Kidney epithelial cell (primary cell): Measurements from ENCODE around the gene MATN1. TPM values are rescaled to one million over a fixed set of nuclear protein-coding genes. Genes with fewer than 3 reads are reported as not detected.

Experiments
- DNase-seq: peaks from one replicate; pipeline ENCODE4 v3.0.0-alpha.2; 2010; ENCODE audit warnings: low read depth
- H3K27me3 ChIP-seq: 2 replicates; pipeline ENCODE4 v1.6.0; 2011; ENCODE audit warnings: low read length; ENCODE audit not compliant: control insufficient read depth, insufficient read depth
- H3K36me3 ChIP-seq: 2 replicates; pipeline ENCODE4 v1.5.1; 2011; ENCODE audit warnings: low read length; ENCODE audit not compliant: control insufficient read depth, insufficient read depth
- H3K4me3 ChIP-seq: 2 replicates; pipeline ENCODE4 v1.5.1; 2011; ENCODE audit warnings: low read depth, mild to moderate bottlenecking, control low read depth, low read length
- total RNA-seq: library from RNA; depleted of rRNA; stranded (reverse); fragments of >200 nt; gene quantifications from 2 replicates; pipeline ENCODE4 v1.2.3, GENCODE V29; 2015
- TF ChIP-seq, protein P1 (sequence below): IDR thresholded peaks from 2 replicates; pipeline ENCODE4 v1.5.1; 2011; ENCODE audit warnings: mild to moderate bottlenecking, moderate library complexity, low read length, control low read depth, inconsistent platforms; ENCODE audit not compliant: insufficient read depth, poor library complexity, severe bottlenecking

The MATN1 gene
- total RNA-seq, 1 donor from 2014 or later, result 0.04 TPM

- no peak overlapping the region for H3K4me3 ChIP-seq
- no peak for DNase-seq
- H3K27me3 ChIP-seq, result no peaks in the 10 kb centered on the region
- no peaks in the 10 kb centered on the region for H3K36me3 ChIP-seq
- TF ChIP-seq, protein P1, sequence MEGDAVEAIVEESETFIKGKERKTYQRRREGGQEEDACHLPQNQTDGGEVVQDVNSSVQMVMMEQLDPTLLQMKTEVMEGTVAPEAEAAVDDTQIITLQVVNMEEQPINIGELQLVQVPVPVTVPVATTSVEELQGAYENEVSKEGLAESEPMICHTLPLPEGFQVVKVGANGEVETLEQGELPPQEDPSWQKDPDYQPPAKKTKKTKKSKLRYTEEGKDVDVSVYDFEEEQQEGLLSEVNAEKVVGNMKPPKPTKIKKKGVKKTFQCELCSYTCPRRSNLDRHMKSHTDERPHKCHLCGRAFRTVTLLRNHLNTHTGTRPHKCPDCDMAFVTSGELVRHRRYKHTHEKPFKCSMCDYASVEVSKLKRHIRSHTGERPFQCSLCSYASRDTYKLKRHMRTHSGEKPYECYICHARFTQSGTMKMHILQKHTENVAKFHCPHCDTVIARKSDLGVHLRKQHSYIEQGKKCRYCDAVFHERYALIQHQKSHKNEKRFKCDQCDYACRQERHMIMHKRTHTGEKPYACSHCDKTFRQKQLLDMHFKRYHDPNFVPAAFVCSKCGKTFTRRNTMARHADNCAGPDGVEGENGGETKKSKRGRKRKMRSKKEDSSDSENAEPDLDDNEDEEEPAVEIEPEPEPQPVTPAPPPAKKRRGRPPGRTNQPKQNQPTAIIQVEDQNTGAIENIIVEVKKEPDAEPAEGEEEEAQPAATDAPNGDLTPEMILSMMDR, result no peak
Measured at GRCh38 chr1:30697571-30698376, 25.6 kb downstream of the MATN1 start.

- Histone ChIP-seq H3K36me3 (no peaks in the 10 kb centered on the region), H3K4me3 (no peak overlapping the region), H3K27me3 (no peaks in the 10 kb centered on the region)
- TF ChIP-seq, protein P1, result no peak
- no peak for DNase-seq
Measured at GRCh38 chr1:30696831-30697230, 26.6 kb downstream of the MATN1 start.

DNA sequence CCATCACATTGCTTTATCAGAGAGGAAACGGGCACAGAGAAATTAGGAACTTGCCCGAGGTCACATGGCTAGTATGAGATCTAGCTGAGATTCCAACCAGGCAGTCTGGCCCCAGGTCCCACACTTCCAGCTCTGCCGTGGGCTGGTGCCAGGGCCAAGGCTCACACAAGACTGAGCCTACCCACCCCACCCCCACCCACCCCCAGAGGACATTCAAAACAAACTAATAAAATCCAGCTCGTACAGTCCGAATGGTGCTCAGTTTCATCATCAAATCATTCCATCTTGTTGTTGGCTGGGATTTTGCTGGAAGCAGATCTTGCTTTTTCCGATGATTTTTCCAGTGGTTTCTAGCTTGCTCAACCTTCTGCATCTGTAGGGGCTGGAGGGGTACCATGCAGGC is 27.9 kb downstream of the MATN1 start:
- Histone ChIP-seq H3K4me3 (no peak overlapping the region), H3K27me3 (no peaks in the 10 kb centered on the region), H3K36me3 (no peaks in the 10 kb centered on the region)
- TF ChIP-seq, protein P1, result no peak
- DNase-seq, result no peak

DNA sequence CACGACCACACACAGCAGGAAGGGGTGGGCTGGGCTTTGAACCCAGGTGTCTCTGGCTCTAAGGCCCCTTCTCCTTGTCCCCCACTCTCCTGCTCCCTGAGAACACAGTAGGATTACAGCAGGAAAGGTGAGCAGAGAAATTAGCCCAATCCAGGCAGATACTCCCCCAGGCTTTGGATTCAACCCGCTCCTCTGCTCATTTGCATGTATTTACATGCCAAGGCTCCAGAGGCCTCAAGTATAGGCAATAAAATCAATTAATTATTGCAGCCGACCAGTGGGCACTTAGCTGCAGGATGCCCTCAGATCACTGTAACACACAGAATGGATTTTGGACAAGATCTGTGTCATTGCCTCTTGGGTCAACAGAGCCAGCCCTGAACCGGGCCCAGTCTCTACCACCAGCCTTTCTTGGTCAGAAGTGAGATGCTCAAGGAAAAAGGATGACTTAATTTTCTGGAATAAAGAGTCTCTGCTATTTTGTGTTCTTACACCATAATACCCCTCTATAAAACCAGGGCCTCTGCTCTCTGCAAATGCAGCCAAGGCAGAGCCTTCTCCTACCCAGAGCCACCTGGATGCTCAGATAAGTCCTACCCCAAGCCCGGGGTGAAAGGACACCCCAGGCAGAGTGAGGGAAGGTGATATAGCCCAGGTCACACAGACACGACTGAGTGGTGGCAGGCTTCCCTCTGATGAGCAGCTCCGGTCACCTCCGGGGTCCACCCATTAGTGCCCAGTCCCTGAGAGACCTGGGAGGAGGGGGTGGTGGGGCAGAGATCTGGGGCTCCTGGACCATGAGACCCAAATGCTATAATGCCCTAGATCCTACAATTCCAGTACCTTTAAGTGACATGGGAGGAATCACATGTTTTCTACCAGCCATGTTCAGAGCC is 28.9 kb downstream of the MATN1 start:
- Histone ChIP-seq H3K36me3 (no peaks in the 10 kb centered on the region), H3K27me3 (no peaks in the 10 kb centered on the region), H3K4me3 (no peak overlapping the region)
- no peak for DNase-seq
- TF ChIP-seq, protein P1, result no peak

DNA sequence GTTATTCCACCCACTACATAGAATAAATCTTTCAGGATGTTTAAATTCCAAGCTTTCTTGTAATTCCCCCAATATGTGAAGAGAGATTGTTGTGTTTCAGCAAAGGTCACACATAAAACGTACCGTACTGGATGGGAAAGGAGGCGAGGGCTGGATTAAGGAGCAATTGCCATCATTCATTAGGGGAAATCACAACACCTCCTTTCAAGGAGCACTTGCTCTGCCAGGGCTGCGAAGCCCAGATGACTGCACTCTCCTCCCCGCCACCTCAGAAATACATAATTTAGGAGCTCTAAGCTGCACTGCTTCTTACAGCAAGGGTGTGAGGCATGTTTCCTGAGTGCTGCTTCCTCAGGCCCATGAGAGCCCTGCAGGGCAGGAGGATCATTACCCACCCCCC is 29.6 kb downstream of the MATN1 start:
- Histone ChIP-seq H3K27me3 (no peaks in the 10 kb centered on the region), H3K36me3 (no peaks in the 10 kb centered on the region), H3K4me3 (no peak overlapping the region)
- TF ChIP-seq, protein P1, result no peak
- no peak for DNase-seq
